NCI-H1092 treated with DMSO at 0.1 percent for 48 hours (cell line): ENCODE results near the gene HIRA.
"Not testable (repeated sequence)": the region's sequence is repeated elsewhere in the genome, so short reads cannot be mapped to it uniquely, and the experiment has no call there.

Experiments
- DNase-seq: peaks from one replicate; lab custom pipeline; 2025; lab: John Stamatoyannopoulos, UW

Gene HIRA

DNA sequence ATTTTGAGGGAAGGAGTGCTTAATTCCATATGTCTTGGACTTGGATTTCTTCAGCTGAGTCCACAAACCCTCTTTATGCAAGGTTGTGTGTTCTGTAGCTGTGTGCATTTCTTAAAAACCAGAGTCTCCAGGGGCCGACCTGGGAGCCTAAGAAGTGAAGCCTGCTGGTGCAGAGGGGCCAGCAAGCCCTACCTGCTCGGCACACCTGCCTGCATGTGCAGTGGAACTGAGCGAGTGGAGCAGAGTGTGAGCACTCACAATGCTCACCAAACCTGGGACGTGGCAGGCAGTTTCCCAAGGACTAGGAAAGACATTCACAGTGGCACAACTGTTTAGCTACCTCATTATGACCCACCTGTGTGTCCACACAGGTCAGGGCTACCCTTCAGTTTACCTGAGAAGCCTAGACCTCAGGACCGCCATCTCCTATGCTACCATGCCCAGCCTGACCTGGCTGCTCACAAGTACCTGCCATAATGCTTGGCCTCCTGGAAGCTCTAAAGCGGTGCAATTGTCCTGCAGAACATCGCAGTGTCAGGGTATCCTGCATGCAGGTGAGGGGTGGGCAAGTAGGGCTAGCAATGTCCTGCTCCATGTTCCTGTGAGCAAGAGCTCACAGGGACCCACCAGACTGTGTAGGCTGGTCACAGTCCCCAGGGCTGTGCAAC lies 12.1 kb upstream of the HIRA start:
- no peak for DNase-seq

DNA sequence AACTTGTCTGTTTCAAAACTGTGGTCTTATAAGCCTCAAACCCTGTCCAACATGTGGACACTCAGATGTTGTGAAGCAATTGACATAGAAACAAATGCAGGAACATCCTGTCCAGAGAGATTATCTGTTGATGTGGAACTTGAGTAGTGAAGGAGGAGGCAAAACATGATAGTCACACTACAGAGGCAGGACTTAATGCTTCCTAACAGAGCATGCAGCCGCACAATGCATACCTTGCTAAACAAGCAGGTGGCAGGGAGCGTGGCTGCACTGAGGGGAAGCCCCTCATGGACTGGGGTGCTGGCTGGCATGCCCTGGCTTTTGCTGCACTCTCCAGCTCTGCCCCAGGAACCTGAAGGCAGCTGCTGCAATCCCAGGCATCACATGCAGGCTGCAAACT lies 10.6 kb upstream of the HIRA start:
- no peak for DNase-seq

GRCh38 chr22:19440411-19441195 lies 9.1 kb upstream of the HIRA start:
- DNase-seq: no peak

DNA sequence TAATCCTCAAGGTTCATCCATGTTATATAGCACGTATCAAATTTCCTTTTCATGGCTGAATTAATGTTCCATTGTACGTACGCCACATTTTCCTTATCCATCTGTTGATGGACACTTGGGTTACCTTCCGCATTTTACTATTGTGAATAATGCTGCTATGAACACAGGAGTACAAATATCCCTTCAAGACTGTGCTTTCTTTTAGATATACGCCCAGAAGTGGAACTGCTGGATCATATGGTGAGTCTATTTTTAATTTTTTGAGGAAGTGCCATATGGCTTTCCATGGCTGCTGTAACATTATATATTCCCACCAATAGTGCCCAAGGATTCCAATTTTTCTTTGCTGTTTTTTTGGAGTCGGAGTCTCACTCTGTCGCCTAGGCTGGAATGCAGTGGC lies 6.8 kb upstream of the HIRA start:
- DNase-seq: peak; percentile 26

DNA sequence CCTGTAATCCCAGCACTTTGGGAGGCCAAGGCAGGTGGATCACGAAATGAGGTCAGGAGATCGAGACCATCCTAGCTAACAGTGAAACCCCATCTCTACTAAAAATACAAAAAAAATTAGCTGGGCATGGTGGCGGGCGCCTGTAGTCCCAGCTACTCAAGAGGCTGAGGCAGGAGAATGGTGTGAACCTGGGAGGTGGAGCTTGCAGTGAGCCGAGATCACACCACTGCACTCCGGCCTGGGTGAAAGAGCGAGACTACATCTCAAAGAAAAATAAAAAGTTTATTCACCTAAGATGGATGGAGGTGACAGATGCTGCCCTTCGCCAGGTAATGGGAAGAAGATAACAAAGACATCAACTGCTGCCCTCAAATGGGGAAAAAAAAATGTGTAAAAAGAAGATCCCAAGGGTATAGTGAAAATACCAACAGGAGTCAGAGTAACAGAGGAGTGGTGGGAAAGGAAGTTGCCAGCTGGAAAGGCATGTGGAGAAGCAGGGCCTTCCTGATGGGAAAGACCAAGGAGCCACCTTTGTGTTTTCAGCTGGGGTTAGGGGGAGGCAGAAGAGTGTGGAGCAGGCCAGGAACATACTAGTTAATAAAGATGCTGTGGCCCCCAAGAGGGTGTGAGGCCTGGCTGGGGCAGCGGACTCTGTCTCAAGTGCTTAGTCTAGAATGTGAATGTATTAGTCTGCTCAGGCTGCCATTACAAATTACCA lies 5.1 kb upstream of the HIRA start:
- DNase-seq: not testable (repeated sequence)

GRCh38 chr22:19434829-19435580 lies 3.5 kb upstream of the HIRA start:
- no peak for DNase-seq

- no peak for DNase-seq
Measured at GRCh38 chr22:19434401-19434800, 2.9 kb upstream of the HIRA start.

DNA sequence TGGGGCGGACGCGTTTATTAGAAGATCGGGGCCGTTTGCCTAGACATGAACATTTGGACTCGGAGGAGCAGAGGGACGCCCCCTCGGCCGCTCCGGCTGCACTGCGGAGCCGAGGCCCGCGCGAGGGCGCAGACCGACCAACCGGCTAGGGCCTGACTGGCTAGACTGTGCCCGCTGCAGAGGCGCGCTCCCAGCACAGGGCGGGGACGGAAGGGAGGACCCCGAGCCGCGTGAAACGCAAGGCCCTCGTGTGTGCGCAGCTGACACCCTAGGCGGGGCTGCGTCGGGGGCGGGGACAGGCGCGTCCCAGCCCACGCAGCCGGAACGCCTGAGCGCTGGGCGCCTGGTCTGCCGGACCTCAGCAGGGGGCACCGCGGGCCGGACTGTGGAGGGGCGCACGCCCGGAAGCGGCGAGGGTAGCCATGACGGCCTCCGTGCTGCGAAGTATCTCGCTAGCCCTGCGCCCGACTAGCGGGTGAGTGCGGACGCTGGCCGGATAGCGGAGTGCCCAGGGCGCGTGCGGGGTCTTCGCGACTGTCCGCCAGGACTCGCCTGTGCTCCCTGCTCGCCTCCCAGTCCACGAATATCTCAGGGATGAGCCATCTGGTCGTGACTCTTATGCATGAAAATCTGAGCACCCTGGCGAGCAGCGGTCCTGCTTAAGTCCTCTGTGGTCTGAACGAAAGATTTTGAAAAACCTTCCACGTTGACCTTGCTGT lies 759 bp upstream of the HIRA start, which contains the start of gene MRPL40:
TSS of gene MRPL40 (plus strand) at position 413 of the 719 bp plus-strand sequence. CDS start at position 423, 10 bp downstream.
- peak; percentile 92 for DNase-seq

DNA sequence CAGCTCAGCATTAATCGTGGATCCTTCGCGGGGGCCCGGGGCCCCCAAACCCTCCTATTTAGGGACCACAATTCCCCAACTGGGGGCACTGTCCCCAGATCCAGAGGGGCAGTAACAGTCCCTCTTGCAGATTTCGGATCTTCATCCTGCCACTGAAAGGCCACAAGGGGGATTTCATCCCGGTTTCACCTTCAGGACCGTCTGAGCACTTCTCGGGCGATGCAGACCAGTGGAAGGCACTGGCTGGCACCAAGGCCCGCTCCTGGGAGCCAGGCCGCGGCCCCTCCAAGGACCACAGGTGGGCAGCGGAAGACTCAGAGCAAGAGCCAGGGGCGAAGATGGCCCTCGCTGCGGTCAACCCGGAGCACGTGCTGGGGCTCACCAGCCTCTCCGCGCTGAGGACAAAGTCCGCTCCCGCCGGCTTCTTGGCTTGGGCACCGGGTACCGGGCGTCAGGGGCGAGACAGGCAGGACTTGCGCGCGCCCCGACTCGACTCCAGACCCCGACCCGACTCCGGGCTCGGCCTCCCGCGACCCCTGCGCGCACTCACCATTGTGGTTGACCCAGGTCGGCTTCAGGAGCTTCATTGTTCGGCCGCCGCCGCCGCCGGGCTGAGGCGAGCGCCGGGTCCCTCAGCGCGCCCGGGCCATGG lies 517 bp downstream of the HIRA start:
- DNase-seq: peak; percentile 33

GRCh38 chr22:19429950-19430889 lies 1.3 kb downstream of the HIRA start:
- DNase-seq: no peak

DNA sequence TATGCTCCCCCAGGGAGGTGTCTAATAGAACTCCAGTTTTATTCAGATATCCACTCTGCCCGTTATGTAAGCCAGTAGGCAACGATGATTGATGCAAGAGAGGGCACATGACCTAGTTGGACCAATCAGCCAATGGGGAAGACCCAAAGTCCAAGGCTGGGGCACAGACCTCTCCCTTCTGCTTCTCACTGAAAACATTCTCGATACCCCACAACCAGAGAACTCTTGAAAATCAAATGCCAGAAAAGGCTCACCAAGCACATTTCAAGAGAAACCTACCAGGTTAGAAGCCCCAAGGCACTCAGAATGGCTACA lies 7.4 kb downstream of the HIRA start:
- DNase-seq: no peak

- no peak for DNase-seq
Measured at GRCh38 chr22:19422440-19423301, 8.9 kb downstream of the HIRA start.

GRCh38 chr22:19420321-19420720 lies 11.2 kb downstream of the HIRA start:
- no peak for DNase-seq

DNA sequence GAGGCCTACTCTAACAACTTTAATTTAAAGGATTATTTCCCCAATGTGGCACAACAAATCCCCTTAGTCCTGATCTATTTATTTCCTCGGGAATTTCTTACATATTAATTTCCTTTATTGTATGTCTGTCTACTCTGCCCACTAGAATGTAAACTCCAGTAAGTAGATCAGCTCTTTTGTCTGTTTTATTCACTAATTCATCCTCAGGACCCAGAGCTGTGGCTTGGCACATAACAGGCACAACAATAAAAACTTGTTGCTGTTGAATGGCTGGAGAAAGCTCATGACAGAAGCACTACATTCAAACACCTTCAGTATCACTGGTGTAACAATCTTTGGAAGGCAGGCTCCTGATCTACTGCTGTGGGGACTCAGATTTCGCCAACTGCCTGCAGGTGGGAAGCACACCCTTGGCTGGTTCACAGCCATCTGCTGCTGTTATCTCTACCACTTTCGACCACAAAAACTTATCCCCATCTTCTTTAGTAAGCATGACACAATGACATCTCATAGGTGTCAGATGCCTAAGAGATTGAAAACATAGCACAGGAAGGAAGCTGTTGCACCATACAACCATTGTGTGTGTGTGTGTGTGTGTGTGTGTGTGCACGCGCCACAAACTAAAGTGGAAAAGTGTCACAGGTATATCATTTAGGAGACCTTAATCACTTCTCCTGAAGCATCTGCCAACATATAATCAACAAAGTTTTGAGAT lies 11.9 kb downstream of the HIRA start:
- DNase-seq: no peak

- no peak for DNase-seq
Measured at GRCh38 chr22:19419086-19419463, 12.5 kb downstream of the HIRA start.

- DNase-seq: no peak
Measured at GRCh38 chr22:19412923-19413322, 18.6 kb downstream of the HIRA start.

DNA sequence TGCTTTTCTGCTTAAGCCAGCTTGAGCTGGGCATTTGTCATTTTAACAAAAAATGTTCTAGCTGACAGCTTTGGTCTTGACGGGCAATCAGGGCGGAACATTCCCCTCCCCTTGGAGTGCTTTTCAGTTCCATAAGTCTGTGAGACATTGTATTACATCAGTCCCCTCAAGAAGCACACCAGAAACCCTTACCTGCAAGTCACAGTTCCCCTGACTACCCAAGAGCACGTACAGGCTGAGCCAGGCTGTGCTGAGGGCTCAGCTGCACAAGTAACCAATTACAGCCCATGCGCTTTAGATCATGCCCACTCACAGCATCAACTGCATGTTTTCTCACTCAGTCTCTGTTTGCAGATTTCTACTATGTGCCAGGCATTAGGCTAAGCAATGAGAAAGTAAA lies 19.1 kb downstream of the HIRA start:
- DNase-seq: no peak

DNA sequence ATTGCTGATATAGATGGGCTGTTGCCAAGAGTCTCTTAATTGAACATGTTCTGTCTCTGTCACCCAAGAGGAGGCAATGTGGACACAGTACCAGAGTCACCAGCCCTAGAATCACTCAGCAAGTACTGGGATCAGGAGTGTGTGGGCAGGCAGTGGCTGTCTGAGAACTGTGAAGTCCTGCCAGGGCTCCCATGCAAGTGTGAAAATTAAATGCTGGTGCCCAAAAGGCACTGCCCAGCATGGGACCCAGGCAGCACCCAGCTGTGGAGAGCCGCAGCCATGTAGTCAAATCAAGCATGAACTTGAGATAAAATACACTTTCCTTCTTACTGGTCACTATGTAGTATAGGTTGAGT lies 19.9 kb downstream of the HIRA start:
- DNase-seq: no peak
